HUES48 (cell line): ENCODE data around the gene EPHX1.

Source experiments
- H3K27ac ChIP-seq: one replicate; pipeline ENCODE4 v1.7.0; 2013; ENCODE audit warnings: low read depth, low read length, inconsistent platforms
- H3K27me3 ChIP-seq: 2 replicates; pipeline ENCODE4 v1.6.1; 2013; ENCODE audit warnings: mild to moderate bottlenecking, low read length; ENCODE audit not compliant: control insufficient read depth, insufficient read depth
- H3K36me3 ChIP-seq: 2 replicates; pipeline ENCODE4 v1.6.1; 2013; ENCODE audit warnings: low read length; ENCODE audit not compliant: control insufficient read depth, insufficient read depth
- H3K4me1 ChIP-seq: 2 replicates; pipeline ENCODE4 v1.6.1; 2013; ENCODE audit warnings: mild to moderate bottlenecking, low read length; ENCODE audit not compliant: control insufficient read depth, insufficient read depth
- H3K4me3 ChIP-seq: 2 replicates; pipeline ENCODE4 v1.5.1; 2013; ENCODE audit warnings: mild to moderate bottlenecking, low read depth, low read length
- H3K9ac ChIP-seq: 2 replicates; pipeline ENCODE4 v1.6.1; 2013; ENCODE audit warnings: mild to moderate bottlenecking, low read depth, low read length, moderate library complexity
- H3K9me3 ChIP-seq: 2 replicates; pipeline ENCODE4 v1.6.1; 2013; ENCODE audit warnings: low read length; ENCODE audit not compliant: control insufficient read depth, insufficient read depth

Gene EPHX1

GRCh38 chr1:225768662-225769426, 41.1 kb upstream of the EPHX1 start:
- no peaks in the 10 kb centered on the region for H3K9me3 ChIP-seq
- H3K27me3 ChIP-seq: no peaks in the 10 kb centered on the region
- H3K36me3 ChIP-seq: no peaks in the 10 kb centered on the region
- H3K4me3 ChIP-seq: no peak overlapping the region
- H3K4me1 ChIP-seq: peaks cover 32% of the 10 kb centered on the region
- no peak overlapping the region for H3K27ac ChIP-seq
- no peak overlapping the region for H3K9ac ChIP-seq

GRCh38 chr1:225769687-225770086, 40.2 kb upstream of the EPHX1 start:
- no peaks in the 10 kb centered on the region for H3K27me3 ChIP-seq
- no peak overlapping the region for H3K4me3 ChIP-seq
- H3K9ac ChIP-seq: no peak overlapping the region
- no peaks in the 10 kb centered on the region for H3K36me3 ChIP-seq
- H3K27ac ChIP-seq: no peak overlapping the region
- H3K9me3 ChIP-seq: no peaks in the 10 kb centered on the region
- peaks cover 32% of the 10 kb centered on the region for H3K4me1 ChIP-seq

- Histone ChIP-seq H3K9ac (no peak overlapping the region), H3K36me3 (no peaks in the 10 kb centered on the region), H3K27me3 (no peaks in the 10 kb centered on the region), H3K27ac (peak overlapping the region; percentile 42), H3K4me1 (peaks cover 32% of the 10 kb centered on the region), H3K4me3 (peak overlapping the region; percentile 9; the same call in 1 of the 2 replicates), H3K9me3 (no peaks in the 10 kb centered on the region)
Observed at GRCh38 chr1:225770561-225771248, 39.2 kb upstream of the EPHX1 start.

DNA sequence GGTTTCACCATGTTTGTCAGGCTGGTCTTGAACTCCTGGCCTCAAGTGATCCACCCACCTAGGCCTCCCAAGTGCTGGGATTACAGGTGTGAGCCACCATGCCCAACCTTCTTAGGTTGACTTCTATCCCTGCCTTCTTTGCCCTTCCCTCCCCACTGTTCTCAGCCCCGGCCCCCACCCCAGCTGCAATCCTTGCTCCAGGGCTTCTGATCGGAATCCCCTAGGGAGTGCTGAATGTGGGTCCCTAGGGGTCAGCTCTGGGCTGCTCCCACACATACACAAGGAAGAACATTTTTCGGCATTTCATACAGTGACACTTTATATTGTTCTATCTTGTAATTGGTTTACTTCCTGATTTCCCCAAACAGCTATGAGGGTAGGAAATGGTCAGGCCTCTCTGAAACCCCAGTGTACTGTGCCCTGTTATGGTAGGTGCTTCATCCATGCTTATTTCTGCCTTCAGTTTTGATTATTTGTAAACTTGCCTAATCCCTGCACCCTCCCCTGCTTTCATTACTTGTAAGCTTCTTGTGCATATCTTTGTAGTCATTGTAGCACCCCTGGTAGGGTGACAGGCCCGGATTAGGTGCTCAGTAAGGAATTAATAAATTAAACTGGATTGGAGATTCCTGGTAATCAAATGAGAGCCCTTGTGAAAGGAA, 38.1 kb upstream of the EPHX1 start:
- Histone ChIP-seq H3K9ac (no peak overlapping the region), H3K27me3 (no peaks in the 10 kb centered on the region), H3K9me3 (no peaks in the 10 kb centered on the region), H3K27ac (peak overlapping the region; percentile 23), H3K4me3 (no peak overlapping the region), H3K36me3 (no peaks in the 10 kb centered on the region), H3K4me1 (peaks cover 32% of the 10 kb centered on the region)

- H3K4me3 ChIP-seq: no peak overlapping the region
- H3K27me3 ChIP-seq: no peaks in the 10 kb centered on the region
- H3K27ac ChIP-seq: peak overlapping the region; percentile 23
- no peak overlapping the region for H3K9ac ChIP-seq
- H3K4me1 ChIP-seq: peaks cover 31% of the 10 kb centered on the region
- no peaks in the 10 kb centered on the region for H3K9me3 ChIP-seq
- H3K36me3 ChIP-seq: no peaks in the 10 kb centered on the region
Observed at GRCh38 chr1:225772323-225772768, 37.6 kb upstream of the EPHX1 start.

DNA sequence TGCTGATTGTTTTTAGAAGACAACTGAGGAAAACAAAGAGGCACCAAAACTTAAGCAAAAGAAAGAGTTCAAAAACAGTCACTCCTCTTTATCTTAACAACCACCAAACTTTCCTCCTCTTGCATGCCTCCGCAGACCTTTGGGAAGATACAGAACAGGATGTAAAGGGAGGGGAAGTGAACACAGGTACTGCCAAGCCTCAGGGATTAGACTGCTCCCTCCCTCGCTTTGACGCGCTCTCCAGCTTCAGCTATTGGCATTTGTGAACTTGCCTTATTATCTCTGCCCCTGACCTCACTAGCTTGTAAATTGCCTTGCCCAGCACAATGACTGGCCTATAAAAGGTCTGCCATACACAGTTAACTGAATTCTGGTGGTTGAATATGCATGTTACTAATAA, 37.1 kb upstream of the EPHX1 start:
- Histone ChIP-seq H3K27me3 (no peaks in the 10 kb centered on the region), H3K27ac (no peak overlapping the region), H3K9ac (no peak overlapping the region), H3K4me1 (peaks cover 26% of the 10 kb centered on the region), H3K36me3 (no peaks in the 10 kb centered on the region), H3K4me3 (no peak overlapping the region), H3K9me3 (no peaks in the 10 kb centered on the region)

DNA sequence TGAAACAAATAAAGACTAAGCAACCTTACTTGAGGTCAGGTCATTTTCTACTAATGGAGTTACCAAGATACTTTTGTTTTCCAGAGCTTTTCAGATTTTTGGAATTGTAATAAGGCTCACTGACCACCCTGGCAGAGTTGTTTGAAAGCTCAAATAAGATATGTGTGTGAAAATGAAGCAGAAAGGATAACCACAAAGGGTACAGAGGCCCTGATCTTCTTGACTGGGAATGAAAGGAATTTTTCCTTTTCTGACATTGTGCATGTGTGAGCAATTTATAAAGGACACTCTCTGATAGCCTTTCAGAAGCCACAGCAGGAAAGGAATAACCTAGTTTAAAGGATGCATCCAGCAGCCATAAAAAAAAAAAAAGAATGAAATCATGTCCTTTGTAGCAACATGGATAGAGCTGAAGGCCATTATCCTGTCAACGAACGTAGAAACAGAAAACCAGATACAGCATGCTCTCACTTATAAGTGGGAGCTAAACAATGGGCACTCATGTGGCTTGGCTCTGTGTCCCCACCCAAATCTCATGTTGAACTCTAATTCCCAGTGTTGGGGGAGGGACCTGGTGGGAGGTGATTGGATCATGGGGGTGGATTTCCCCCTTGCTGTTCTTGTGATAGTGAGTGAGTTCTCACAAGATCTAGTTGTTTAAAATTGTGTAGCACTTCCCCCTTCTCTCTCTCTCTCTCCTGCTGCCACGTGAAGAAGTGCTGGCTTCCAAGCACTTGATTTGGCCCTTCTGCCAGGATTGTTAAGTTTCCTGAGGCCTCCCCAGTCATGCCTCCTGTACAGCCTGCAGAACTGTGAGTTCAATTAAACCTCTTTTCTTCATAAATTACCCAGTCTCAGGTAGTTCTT, 35.4 kb upstream of the EPHX1 start:
- no peak overlapping the region for H3K4me3 ChIP-seq
- H3K9me3 ChIP-seq: no peaks in the 10 kb centered on the region
- no peak overlapping the region for H3K9ac ChIP-seq
- H3K4me1 ChIP-seq: peaks cover 27% of the 10 kb centered on the region
- H3K27me3 ChIP-seq: no peaks in the 10 kb centered on the region
- H3K27ac ChIP-seq: no peak overlapping the region
- H3K36me3 ChIP-seq: peaks cover 3% of the 10 kb centered on the region; the same call in 1 of the 2 replicates

GRCh38 chr1:225776294-225776693, 33.6 kb upstream of the EPHX1 start:
- Histone ChIP-seq H3K9ac (no peak overlapping the region), H3K4me3 (no peak overlapping the region), H3K4me1 (peaks cover 34% of the 10 kb centered on the region), H3K27me3 (no peaks in the 10 kb centered on the region), H3K9me3 (no peaks in the 10 kb centered on the region), H3K36me3 (peaks cover 19% of the 10 kb centered on the region), H3K27ac (no peak overlapping the region)

- peak overlapping the region; percentile 96 for H3K4me3 ChIP-seq
- peaks cover 31% of the 10 kb centered on the region for H3K4me1 ChIP-seq
- H3K9me3 ChIP-seq: no peaks in the 10 kb centered on the region
- peaks cover 20% of the 10 kb centered on the region for H3K36me3 ChIP-seq
- peak overlapping the region; percentile 37 for H3K27ac ChIP-seq
- H3K27me3 ChIP-seq: no peaks in the 10 kb centered on the region
- H3K9ac ChIP-seq: peak overlapping the region; percentile 47
Observed at GRCh38 chr1:225777058-225777582, 32.8 kb upstream of the EPHX1 start.

- H3K4me3 ChIP-seq: peak within 1 kb of the TSS; percentile 96
- H3K9ac ChIP-seq: peak within 1 kb of the TSS; percentile 99
- no peaks in the 10 kb centered on the region for H3K9me3 ChIP-seq
- no peaks in the 10 kb centered on the region for H3K27me3 ChIP-seq
- peaks cover 31% of the 10 kb centered on the region for H3K4me1 ChIP-seq
- H3K27ac ChIP-seq: peak within 1 kb of the TSS; percentile 99
- H3K36me3 ChIP-seq: peaks cover 26% of the 10 kb centered on the region
Observed at GRCh38 chr1:225777583-225778336, 32.2 kb upstream of the EPHX1 start, which contains the start of gene SRP9. TSS of gene SRP9 (plus strand) at chr1:225777826. CDS start at chr1:225777941, 115 bp downstream.
